ENCODE data around the gene PGF.
A peak's percentile ranks its signal among the peaks of the same experiment; 100 is the strongest.
"Not testable (repeated sequence)": the region's sequence is repeated elsewhere in the genome, so short reads cannot be mapped to it uniquely, and the experiment has no call there.

The PGF gene

GRCh38 chr14:74938531-74939495 is 16.6 kb downstream of the PGF start:
- no peak for DNase-seq

DNA sequence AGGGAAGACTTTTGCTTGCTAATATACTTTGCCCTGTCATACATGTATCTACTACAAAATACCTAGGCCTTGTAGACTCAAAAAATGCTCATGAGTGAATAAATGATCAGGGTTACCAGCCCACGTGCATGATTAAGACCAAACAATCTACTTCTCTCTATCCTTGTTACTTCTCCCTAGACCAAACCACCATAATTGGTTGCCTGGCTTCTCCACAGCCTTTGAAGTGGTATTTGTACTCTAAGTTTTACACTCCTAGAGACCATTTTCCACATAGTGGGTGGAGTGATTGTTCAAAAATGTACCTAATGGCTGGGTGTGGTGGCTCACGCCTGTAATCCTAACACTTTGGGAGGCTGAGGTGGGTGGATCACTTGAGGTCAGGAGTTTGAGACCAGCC is 18.2 kb downstream of the PGF start:
- DNase-seq = no peak

DNA sequence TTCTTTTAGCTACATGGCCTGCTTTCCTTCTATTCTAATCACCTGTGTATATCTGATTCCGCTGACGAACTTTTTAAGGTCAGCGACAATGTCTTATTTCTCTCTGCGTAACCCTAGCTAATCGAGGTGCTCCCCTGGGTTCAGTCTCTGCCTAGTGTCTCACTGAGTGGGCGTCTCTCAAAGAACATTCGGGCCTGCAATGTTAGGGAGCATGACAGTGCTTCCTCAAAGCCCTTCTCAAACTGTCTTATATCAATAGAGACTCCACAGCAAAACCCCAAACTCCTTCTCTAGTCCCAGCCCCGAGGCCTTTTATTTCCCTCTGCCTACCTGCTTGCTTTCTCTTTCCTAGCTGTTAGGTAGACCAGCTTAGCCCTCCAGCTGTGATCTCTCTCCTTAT is 18.7 kb downstream of the PGF start:
- DNase-seq = no peak

DNA sequence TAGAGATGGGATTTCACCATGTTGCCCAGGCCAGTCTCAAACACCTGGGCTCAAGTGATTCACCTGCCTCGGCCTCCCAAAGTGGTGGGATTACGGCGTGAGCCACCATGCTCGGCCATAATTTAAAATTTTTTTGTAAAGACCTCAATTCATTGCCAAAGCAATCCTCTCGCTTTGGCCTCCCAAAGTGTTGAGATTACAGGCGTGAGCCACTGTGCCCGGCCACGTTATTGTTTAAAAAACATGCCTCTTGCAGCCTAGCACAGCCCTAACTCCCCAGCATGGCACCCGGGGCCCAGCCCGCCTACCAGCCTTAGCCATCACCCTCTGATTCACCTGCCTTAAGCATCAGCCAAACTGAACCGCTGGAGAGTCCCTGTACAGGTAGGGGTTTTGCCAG is 19.2 kb downstream of the PGF start:
- DNase-seq = no peak

- no peak for DNase-seq
Observed at GRCh38 chr14:74935360-74935680, 20.1 kb downstream of the PGF start.

DNA sequence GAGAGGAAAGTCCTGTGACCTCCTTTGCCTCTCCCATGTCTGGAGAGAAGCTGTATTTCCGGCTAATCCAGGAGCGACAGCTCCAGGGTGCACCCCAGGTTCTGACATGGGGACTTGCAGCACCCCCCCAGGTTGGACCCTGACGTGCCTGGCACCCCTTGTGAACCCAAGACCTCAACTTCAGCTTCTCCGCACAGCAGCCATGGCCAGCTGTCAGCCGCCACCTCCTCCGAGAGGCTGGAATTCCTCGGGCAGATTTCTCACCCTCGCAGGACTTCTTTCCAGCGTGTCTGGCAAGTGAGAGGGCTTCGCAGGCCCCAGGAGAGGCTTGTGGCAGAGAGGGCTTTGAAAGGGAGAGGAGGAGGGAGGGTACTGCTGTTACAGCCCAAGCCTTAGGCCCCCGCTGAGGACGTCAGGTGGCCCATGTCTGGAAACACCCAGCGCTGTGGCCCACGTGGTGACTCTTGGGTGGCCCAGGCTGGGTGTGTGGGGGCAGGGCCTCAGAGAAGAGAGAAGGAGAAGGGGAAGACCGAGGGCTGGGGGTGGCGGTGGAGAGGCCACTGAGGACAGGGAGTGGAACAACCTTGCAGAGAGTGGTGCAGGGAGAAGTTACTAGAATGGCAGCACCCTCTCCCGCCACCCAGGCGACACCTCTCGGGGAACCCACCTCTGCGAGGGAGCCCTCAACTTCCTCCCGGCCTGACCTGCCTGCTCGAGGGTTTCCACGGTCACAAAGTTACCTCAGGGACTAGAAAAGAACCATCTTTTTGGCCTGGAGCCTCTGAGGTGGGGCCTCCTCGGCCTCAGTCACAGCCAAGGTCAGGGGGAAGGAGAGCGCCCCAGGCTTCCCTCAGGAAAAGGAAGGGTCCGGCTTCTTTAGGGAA is 20.7 kb downstream of the PGF start:
- no peak for DNase-seq

DNA sequence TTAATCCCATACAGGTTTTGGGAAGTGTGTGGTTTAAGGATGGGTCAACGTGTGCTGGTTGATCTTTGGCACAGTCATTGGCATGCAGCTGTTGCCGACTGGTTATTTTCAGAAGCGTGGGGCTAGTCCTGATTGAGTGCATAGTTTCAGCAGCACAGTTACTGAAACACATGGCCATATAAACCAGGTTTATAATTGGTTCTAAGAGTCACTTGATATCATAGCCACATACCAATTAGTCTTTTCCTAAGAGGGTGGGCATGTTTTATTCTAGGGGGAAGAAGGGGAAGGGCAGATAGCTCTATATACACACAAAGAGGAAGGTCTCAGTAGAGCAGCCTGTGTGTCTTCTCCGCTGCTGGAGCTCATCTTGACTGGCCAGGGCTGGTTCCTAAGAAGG is 21.4 kb downstream of the PGF start:
- DNase-seq = no peak

DNA sequence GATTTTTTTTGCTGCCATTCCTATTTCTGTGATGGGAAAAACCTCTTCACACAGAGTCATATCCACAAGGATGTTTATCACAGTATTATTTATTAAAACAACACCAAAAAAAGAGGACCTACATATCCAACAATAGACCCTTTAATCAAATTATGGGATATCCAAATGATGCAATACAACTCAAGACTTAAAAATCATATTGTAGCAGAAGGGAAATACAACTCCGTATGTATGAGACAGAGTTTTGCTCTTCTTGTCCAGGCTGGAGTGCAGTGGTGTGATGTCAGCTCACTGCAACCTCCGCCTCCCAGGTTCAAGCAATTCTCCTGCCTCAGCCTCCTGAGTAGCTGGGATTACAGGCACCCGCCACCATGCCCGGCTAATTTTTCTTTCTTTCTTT is 22.5 kb downstream of the PGF start:
- not testable (repeated sequence) for DNase-seq

DNA sequence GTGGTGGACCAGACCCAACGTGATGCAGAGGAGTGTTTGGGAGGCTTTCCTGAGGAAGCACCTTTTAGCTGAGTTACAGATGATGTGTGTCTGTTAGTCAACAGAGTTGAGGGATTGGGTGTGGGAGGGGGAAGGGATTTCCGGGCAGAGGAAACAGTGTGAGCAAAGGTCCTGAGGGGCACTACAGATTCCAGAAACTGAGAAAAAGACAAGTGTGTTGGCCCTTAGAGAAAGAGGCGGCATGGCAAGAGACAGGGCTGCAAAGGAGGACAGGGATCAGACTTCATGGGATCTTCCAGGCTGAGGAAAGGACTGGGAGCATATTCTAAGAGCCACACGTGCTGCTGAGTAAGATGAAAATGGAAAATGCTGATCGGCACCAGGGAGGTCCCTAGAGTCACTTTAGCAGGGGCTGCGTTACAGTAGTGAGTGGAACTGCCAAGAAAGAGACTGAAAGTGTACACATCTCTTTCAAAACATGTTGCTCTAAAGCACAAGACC is 22.9 kb downstream of the PGF start:
- DNase-seq = no peak

- not testable (repeated sequence) for DNase-seq
Observed at GRCh38 chr14:74931744-74932143, 23.7 kb downstream of the PGF start.

- DNase-seq = no peak
Observed at GRCh38 chr14:74929242-74929641, 26.2 kb downstream of the PGF start.

DNA sequence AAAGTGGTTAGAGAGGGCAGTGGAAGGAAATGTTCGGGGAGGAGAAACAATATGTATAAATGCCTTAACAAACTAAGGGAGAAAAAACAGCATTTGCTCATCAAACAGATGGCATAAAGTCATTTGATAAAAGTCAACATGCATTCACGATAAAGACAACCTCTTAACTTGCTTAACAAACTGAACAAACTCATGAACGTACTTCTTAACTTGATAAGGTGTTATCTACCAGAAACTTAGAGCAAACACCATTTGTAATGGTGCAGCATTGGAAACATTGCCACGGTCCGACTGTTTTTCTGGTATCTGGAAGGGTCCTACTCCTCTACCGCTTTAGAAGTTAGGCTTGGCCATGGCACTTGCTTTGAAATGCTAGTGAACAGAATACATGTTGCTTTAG is 28.2 kb downstream of the PGF start:
- no peak for DNase-seq

GRCh38 chr14:74924061-74924460 is 31.3 kb downstream of the PGF start:
- DNase-seq = no peak

- peak; percentile 60 to 64 for DNase-seq
Observed at GRCh38 chr14:74922752-74923401, 32.5 kb downstream of the PGF start, which contains the start of gene RPS6KL1. TSS of gene RPS6KL1 (minus strand) at chr14:74923260. CDS start at chr14:74921541, 1,719 bp downstream.

DNA sequence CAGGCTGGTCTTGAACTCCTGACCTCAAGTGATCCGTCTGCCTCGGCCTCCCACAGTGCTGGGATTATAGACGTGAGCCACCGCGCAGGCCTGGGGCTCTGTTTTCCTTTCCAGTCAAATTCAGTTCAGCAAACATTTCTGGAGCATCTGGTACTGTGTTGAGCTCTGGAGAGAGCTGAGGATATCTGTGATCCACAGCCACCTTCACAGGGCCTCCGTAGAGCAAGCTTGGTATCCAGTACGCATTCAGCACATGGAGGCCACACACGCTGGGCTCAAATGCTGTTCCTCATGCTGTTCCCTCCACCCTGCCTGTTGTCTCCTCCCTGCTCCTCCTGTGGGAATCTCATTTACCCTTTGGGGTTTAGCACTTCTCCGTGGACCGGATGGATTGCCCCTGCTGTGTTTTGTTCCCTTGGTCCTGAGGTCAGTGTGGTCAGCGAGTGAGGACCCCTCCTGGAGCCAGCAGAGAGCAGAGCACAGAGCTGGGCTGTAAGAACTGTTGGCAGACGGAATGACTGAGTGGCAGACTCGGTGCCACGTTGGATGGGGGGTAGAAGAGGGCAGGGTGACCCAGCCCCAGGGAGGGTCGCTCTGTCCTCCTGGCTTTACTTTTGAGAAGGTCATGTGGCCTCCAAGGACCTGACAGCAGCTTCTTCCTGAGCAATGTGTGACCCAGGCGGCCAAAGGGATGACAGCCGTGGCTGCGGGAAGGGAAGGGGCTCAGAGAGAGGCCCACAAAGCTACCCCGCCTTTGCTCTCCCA is 33.2 kb downstream of the PGF start:
- no peak for DNase-seq

DNA sequence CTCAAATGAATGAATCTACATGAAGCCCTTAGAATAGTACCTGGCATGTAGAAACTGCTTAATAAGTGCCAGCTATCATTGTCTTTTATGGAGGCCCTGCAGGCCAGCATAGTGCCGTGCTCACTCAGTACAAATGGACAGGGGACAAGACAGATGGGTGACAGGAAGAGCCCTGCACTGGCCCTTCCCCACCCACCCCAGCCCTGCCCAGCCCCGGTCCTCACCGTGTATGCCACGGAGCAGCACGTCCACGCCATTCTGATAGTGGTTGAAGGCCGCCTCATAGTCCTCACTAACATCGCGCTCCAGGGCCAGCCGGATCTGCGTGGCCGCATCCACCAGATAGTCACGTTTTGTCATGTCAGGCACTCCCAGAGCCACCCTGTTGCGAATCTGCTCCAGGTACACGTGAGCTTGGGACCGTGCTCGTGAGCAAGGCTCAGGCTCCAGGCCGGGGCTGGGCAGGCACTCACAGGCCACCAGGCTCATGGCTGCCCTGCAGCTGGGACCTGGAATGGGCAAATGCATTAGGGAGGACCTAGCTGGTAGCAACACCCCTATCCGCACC is 34.3 kb downstream of the PGF start:
- no peak for DNase-seq

GRCh38 chr14:74920281-74920680 is 35.1 kb downstream of the PGF start:
- DNase-seq = no peak

DNA sequence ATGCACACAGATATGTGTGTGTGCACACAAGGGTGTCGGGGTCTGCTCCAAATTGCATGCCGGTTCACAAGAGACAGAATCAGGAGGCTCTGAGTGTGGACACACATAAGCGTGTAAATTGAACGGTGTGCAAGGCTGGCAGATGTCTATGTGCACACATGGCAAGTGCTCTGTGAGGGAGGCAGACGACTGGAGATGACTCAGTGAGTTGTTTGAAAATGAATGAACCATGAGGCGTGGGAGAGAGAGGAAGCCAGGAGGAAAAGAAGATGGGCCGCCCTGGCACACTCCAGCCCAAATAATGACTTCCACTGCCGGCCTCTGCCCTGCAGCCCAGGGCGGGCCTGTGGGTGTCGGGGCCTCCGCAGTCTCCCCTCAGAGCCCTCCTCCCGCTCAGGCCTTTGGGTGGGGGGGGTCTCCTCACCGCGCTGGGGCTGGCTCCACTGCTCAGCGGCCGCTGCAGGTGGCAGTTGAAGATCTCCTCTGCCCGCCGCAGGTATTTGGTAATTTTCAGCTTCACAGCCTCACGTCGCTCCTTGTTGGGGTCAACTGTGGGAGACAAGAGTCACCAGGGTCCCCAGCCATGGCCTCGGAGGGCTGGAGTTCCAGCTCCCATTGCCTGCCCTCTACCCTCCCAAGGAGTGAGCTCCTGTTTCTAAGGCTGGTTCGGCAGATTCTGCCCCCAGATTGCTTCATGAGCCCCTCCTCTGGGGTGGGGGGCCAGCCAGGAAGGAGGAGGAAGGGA is 35.8 kb downstream of the PGF start:
- DNase-seq = no peak

- no peak for DNase-seq
Observed at GRCh38 chr14:74918380-74918779, 37.0 kb downstream of the PGF start.

GRCh38 chr14:74917646-74918081 is 37.7 kb downstream of the PGF start:
- no peak for DNase-seq

GRCh38 chr14:74917178-74917543 is 38.2 kb downstream of the PGF start:
- DNase-seq = no peak
